GM12864 (cell line): ENCODE data around the gene PGAM2.

Source experiments
- DNase-seq: peaks from one replicate; pipeline ENCODE4 v3.0.0-alpha.2; 2011; ENCODE audit warnings: low read depth
- H3K4me3 ChIP-seq: 2 replicates; pipeline ENCODE4 v1.5.1; 2011; ENCODE audit warnings: mild to moderate bottlenecking, low read depth, low read length, control low read depth
- CTCF ChIP-seq: IDR thresholded peaks from 2 replicates; pipeline ENCODE4 v1.5.1; 2011; ENCODE audit warnings: low read depth, mild to moderate bottlenecking, moderate library complexity, low read length, control low read depth, inconsistent platforms; ENCODE audit errors: missing control alignments

Gene PGAM2

GRCh38 chr7:44101966-44102845 is 36.8 kb upstream of the PGAM2 start:
- TF ChIP-seq CTCF, result no peak
- no peak for DNase-seq
- H3K4me3 ChIP-seq, result no peak overlapping the region

- TF ChIP-seq CTCF, result no peak
- no peak overlapping the region for H3K4me3 ChIP-seq
Measured at GRCh38 chr7:44101303-44101965, 36.1 kb upstream of the PGAM2 start.

GRCh38 chr7:44100458-44101302 is 35.3 kb upstream of the PGAM2 start:
- H3K4me3 ChIP-seq, result no peak overlapping the region
- no peak for TF ChIP-seq CTCF
- no peak for DNase-seq

More at GRCh38 chr7:44101303-44101965, 36.1 kb upstream of the PGAM2 start:
- no peak for DNase-seq

GRCh38 chr7:44099669-44100068 is 34.3 kb upstream of the PGAM2 start:
- no peak for DNase-seq

GRCh38 chr7:44098092-44099068 is 33.0 kb upstream of the PGAM2 start:
- no peak overlapping the region for H3K4me3 ChIP-seq
- no peak for TF ChIP-seq CTCF
- no peak for DNase-seq

More at GRCh38 chr7:44099669-44100068, 34.3 kb upstream of the PGAM2 start:
- H3K4me3 ChIP-seq, result no peak overlapping the region
- TF ChIP-seq CTCF, result no peak
